ENCODE results near the gene SHC3.

SHC3 gene

DNA sequence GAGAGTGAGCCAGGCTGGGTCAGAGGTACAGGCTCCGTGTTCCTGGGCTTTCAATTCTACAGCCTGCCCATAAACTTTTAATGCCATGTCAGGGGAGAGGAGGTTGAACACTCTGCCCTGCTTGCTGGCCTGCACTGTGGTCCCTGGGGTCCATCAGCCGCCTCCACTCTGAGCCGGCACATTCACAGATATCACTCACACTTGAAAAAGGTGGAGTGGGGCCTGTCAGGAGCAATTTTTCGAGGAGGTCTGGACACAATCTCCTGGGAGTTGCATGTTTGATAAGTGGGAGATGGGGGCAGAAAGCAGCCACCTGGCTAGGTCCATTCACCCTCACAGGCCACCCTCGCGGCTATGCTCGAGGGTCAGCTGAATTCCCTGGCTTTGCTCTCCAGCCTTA, 164.5 kb downstream of the SHC3 start:
- DNase-seq (ENCODE audit: extremely low spot score), result no peak
- CTCF ChIA-PET, result no interaction called here
- TF ChIP-seq ZNF384 (IDR thresholded peaks at IDR 0.05) (no peak), HDGF (IDR thresholded peaks at IDR 0.05; ENCODE audit: borderline replicate concordance) (no peak), FOXK2 (IDR thresholded peaks at IDR 0.05) (no peak), FOXM1 (IDR thresholded peaks at IDR 0.05; ENCODE audit: borderline replicate concordance) (no peak), ELF4 (IDR thresholded peaks at IDR 0.05) (no peak), BHLHE40 (IDR thresholded peaks at IDR 0.05; ENCODE audit: borderline replicate concordance) (no peak), TARDBP (IDR thresholded peaks at IDR 0.05) (no peak), ARNT (IDR thresholded peaks at IDR 0.05) (no peak), SP1 (IDR thresholded peaks at IDR 0.05) (no peak), FOXA1 (IDR thresholded peaks at IDR 0.05) (no peak), CTBP1 (IDR thresholded peaks at IDR 0.05; ENCODE audit: borderline replicate concordance) (no peak), NFRKB (IDR thresholded peaks at IDR 0.05) (no peak), L3MBTL2 (conservative IDR thresholded peaks at IDR 0.05) (no peak), LEF1 (IDR thresholded peaks at IDR 0.05; ENCODE audit: borderline replicate concordance) (no peak), SUZ12 (IDR thresholded peaks at IDR 0.05) (no peak)
- TF ChIP-seq, protein P1, sequence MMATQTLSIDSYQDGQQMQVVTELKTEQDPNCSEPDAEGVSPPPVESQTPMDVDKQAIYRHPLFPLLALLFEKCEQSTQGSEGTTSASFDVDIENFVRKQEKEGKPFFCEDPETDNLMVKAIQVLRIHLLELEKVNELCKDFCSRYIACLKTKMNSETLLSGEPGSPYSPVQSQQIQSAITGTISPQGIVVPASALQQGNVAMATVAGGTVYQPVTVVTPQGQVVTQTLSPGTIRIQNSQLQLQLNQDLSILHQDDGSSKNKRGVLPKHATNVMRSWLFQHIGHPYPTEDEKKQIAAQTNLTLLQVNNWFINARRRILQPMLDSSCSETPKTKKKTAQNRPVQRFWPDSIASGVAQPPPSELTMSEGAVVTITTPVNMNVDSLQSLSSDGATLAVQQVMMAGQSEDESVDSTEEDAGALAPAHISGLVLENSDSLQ (IDR thresholded peaks at IDR 0.05), result no peak
- POLR2A ChIA-PET, result no interaction called here

DNA sequence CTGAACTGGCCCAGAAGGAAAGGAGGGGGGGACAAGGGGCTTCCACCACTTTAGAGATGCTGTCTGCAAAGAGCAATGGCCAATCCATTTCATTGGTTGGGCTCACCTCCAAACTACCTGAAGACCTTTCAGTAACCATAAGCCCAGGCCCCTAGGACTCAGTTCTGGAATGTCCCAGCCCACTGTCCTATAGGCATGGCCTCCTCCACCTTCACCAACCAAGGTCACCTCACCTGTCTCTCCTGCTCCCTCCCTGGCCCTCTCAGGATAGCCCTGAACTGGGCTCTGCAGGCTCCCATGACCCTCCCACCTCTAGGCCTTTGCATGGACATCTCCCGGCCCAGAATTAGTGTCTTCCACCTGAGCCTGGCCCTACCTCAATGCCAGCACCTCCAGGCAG, 165.0 kb downstream of the SHC3 start:
- DNase-seq (ENCODE audit: extremely low spot score), result no peak
- ChIA-PET POLR2A (no interaction called here), CTCF (no interaction called here)
- TF ChIP-seq NFRKB (IDR thresholded peaks at IDR 0.05) (no peak), L3MBTL2 (conservative IDR thresholded peaks at IDR 0.05) (no peak), ELF4 (IDR thresholded peaks at IDR 0.05) (no peak), SP1 (IDR thresholded peaks at IDR 0.05) (no peak), SUZ12 (IDR thresholded peaks at IDR 0.05) (no peak), ZNF384 (IDR thresholded peaks at IDR 0.05) (no peak), FOXK2 (IDR thresholded peaks at IDR 0.05) (no peak)

DNA sequence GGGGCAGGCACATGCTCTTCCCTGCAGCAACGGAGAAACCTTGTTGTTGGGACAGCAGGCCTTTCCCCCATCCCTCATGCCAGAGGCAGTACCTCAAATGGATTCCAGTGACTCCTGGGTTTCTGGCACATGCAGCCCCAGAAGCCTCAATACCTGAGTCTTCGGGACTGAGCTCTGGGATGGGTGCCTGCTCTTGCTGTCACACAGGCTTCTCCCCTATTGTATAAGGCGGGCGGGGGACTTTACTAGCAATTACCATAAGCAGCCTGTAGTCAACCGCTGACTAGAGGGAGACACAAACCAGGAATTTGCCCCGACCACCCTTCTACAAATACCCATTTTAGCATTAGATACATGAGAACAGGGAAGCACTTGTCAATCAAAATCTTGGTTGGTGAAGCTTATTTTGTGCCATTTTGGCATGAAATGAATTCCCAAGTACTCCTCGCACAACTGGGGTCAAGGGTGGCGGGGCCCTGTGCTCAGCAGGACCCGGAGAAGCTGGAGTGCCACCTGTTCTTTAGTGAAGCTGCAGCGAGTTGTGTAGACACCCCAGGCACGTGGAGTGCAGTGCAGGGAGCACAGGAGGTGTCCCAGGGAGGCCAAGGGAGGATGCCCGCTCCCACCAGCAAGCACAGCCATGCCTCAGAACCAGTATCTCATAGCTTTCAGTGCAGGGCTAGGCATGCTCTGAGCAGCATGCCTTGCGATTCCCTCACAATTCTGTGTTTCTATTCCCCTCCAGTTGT, 166.2 kb downstream of the SHC3 start:
- ChIA-PET CTCF (interaction anchor here (0.5 kb wide), 1 partner anchor 139 kb away, joined by 3 read pairs; no protein-coding TSS in a partner anchor), POLR2A (no interaction called here)

DNA sequence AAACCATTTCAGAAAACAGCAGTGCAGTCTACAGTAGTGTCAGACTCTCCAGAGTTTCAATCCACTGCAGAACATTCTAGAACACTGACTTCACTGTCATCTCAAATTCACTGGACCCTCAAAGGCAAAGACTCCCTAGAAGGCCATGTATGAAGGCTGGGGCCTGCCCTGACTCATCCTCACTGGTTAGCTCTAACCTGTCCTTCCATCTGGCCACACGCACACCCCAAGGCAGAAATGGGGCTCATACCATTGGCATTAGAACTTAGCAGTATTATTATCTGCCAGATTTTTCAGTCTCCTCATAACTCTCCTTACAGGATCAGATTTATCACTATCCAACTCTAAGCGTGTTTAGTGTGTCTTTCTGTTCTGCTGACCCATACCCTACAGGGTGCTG, 166.9 kb downstream of the SHC3 start:
- ChIA-PET CTCF (no interaction called here), POLR2A (no interaction called here)
- TF ChIP-seq ELF4 (IDR thresholded peaks at IDR 0.05) (no peak), SP1 (IDR thresholded peaks at IDR 0.05) (no peak), LEF1 (IDR thresholded peaks at IDR 0.05; ENCODE audit: borderline replicate concordance) (no peak), ZNF384 (IDR thresholded peaks at IDR 0.05) (no peak), SUZ12 (IDR thresholded peaks at IDR 0.05) (no peak)
- no peak for DNase-seq (ENCODE audit: extremely low spot score)

More for the DNA sequence above, 166.2 kb downstream of the SHC3 start:
- no peak for DNase-seq (ENCODE audit: extremely low spot score)
- TF ChIP-seq, protein P1 (IDR thresholded peaks at IDR 0.05), result no peak
- TF ChIP-seq FOXM1 (IDR thresholded peaks at IDR 0.05; ENCODE audit: borderline replicate concordance), result no peak
- TF ChIP-seq NFRKB (IDR thresholded peaks at IDR 0.05), result no peak
- no peak for TF ChIP-seq SUZ12 (IDR thresholded peaks at IDR 0.05)
- TF ChIP-seq TARDBP (IDR thresholded peaks at IDR 0.05), result no peak
- no peak for TF ChIP-seq ELF4 (IDR thresholded peaks at IDR 0.05)
- TF ChIP-seq CTBP1 (IDR thresholded peaks at IDR 0.05; ENCODE audit: borderline replicate concordance), result no peak
- TF ChIP-seq LEF1 (IDR thresholded peaks at IDR 0.05; ENCODE audit: borderline replicate concordance), result no peak
- no peak for TF ChIP-seq SP1 (IDR thresholded peaks at IDR 0.05)
- TF ChIP-seq L3MBTL2 (conservative IDR thresholded peaks at IDR 0.05), result no peak
- no peak for TF ChIP-seq FOXA1 (IDR thresholded peaks at IDR 0.05)
- no peak for TF ChIP-seq FOXK2 (IDR thresholded peaks at IDR 0.05)
- TF ChIP-seq BHLHE40 (IDR thresholded peaks at IDR 0.05; ENCODE audit: borderline replicate concordance), result no peak
- no peak for TF ChIP-seq ZNF384 (IDR thresholded peaks at IDR 0.05)
- TF ChIP-seq HDGF (IDR thresholded peaks at IDR 0.05; ENCODE audit: borderline replicate concordance), result no peak
- no peak for TF ChIP-seq ARNT (IDR thresholded peaks at IDR 0.05)

DNA sequence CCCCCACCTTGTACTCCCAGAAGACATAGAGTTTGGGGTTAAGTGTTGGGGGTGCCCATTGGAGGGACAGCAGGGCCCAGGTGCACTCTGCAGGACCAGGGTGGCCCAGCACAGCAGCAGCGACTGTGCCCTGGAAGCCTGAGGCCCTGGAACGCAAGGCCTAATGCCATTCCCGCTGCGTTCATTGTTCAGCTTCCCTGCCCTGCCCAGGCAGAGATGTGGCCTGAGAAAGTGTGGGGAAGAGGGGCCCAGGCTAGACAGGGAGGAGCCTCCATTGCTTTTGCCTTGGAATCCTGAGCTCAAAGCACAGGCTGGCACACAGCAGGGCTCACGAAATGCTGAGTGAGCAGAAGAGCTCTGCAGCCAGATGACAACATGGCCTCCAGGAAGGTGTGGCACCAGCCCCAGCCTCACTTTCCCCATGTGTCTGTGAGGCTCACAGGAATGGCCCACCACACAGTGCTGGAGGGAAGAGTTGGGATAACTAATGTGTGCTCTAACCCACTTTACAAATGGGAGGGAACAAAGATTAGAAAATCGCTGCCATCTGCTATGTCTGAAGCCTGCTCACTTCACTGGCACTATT, 168.0 kb downstream of the SHC3 start:
- CTCF ChIA-PET, result no interaction called here
- POLR2A ChIA-PET, result no interaction called here
- no peak for TF ChIP-seq SUZ12 (IDR thresholded peaks at IDR 0.05)
- TF ChIP-seq HDGF (IDR thresholded peaks at IDR 0.05; ENCODE audit: borderline replicate concordance), result no peak
- no peak for DNase-seq (ENCODE audit: extremely low spot score)

DNA sequence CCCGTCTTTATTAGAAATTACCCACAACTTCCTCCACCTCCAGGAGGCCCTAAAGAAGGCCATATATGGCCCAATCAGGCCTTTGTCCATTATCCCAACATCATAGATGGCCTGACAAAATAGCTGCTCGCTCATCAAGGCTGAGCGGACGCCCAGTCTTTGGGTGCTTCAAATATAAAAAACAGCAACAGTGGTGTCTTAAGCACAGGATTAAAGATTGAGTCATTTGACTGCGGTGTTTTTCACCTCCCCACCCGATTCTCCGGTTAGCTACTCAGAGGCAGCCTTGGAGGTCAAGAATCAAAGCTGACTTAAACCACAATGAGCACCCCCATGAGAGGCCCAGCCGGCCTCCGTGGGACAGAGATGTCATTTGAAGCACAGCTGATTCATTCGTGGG, 168.6 kb downstream of the SHC3 start:
- no peak for DNase-seq (ENCODE audit: extremely low spot score)
- POLR2A ChIA-PET, result no interaction called here
- no peak for TF ChIP-seq HDGF (IDR thresholded peaks at IDR 0.05; ENCODE audit: borderline replicate concordance)
- no peak for TF ChIP-seq ZNF384 (IDR thresholded peaks at IDR 0.05)
- no peak for TF ChIP-seq LEF1 (IDR thresholded peaks at IDR 0.05; ENCODE audit: borderline replicate concordance)
- no peak for TF ChIP-seq SUZ12 (IDR thresholded peaks at IDR 0.05)
- no peak for TF ChIP-seq TARDBP (IDR thresholded peaks at IDR 0.05)
- TF ChIP-seq L3MBTL2 (conservative IDR thresholded peaks at IDR 0.05), result no peak
- TF ChIP-seq, protein P1 (IDR thresholded peaks at IDR 0.05), result no peak
- no peak for TF ChIP-seq FOXK2 (IDR thresholded peaks at IDR 0.05)
- TF ChIP-seq BHLHE40 (IDR thresholded peaks at IDR 0.05; ENCODE audit: borderline replicate concordance), result no peak
- no peak for TF ChIP-seq ELF4 (IDR thresholded peaks at IDR 0.05)
- no peak for TF ChIP-seq CTBP1 (IDR thresholded peaks at IDR 0.05; ENCODE audit: borderline replicate concordance)
- no peak for TF ChIP-seq NFRKB (IDR thresholded peaks at IDR 0.05)
- no peak for TF ChIP-seq FOXM1 (IDR thresholded peaks at IDR 0.05; ENCODE audit: borderline replicate concordance)
- no peak for TF ChIP-seq SP1 (IDR thresholded peaks at IDR 0.05)
- TF ChIP-seq ARNT (IDR thresholded peaks at IDR 0.05), result no peak
- TF ChIP-seq FOXA1 (IDR thresholded peaks at IDR 0.05), result no peak
- CTCF ChIA-PET, result no interaction called here
